Naive B cell (primary cell): ENCODE results near the gene PLK2. TPM values are rescaled to one million over a fixed set of nuclear protein-coding genes. Genes with fewer than 3 reads are reported as not detected.
A peak's percentile ranks its signal among the peaks of the same experiment; 100 is the strongest.

Experiments used
- ATAC-seq, 2 donors: fragments of 150-1000 bp; cut with Tn5 transposase; 2 replicates each; pipeline ENCODE4 v1.10.0; 2021; ENCODE audit warnings: low read depth in 2 of 2, mild to moderate bottlenecking in 2 of 2, moderate library complexity in 2 of 2
- DNase-seq: peaks from one replicate; pipeline ENCODE4 v3.0.0; 2022
- H3K27ac Mint-ChIP-seq, 6 donors: one replicate each; pipeline ENCODE4 v1.8.0; 2020 to 2022; ENCODE audit warnings: mild to moderate bottlenecking in 6 of 6, mixed read lengths in 6 of 6, moderate library complexity in 5 of 6, inconsistent platforms in 2 of 6
- H3K27me3 Mint-ChIP-seq, 3 donors: one replicate each; pipeline ENCODE4 v1.8.0; 2021 to 2022; ENCODE audit warnings: mixed read lengths in 3 of 3, mild to moderate bottlenecking in 1 of 3
- H3K36me3 Mint-ChIP-seq, 2 donors: one replicate each; pipeline ENCODE4 v1.8.0; 2020 to 2022; ENCODE audit warnings: mixed read lengths in 2 of 2, inconsistent platforms in 1 of 2, mild to moderate bottlenecking in 1 of 2
- H3K4me1 Mint-ChIP-seq, 3 donors: one replicate each; pipeline ENCODE4 v1.8.0; 2020 to 2022; ENCODE audit warnings: mixed read lengths in 3 of 3, inconsistent platforms in 1 of 3, mild to moderate bottlenecking in 1 of 3, moderate library complexity in 1 of 3
- H3K4me3 Mint-ChIP-seq, 8 donors: one replicate each; pipeline ENCODE4 v1.8.0; 2020 to 2022; ENCODE audit warnings: mild to moderate bottlenecking in 8 of 8, mixed read lengths in 8 of 8, moderate library complexity in 8 of 8, inconsistent platforms in 2 of 8
- H3K9me3 Mint-ChIP-seq, 7 donors: one replicate each; pipeline ENCODE4 v1.8.0; 2020 to 2022; ENCODE audit warnings: mixed read lengths in 7 of 7, mild to moderate bottlenecking in 5 of 7, inconsistent platforms in 2 of 7, moderate library complexity in 1 of 7
- polyA plus RNA-seq, 6 donors: library from polyadenylated mRNA; unstranded; fragments of 300-500 nt; fragmentation: Illumina TruSeq; gene quantifications; one replicate each; pipeline ENCODE4 v1.2.3, GENCODE V29; 2021; ENCODE audit warnings: low read depth in 6 of 6

Gene PLK2
- 1 to 10 TPM; 1.9 to 8.9 (median 7.5) TPM for polyA plus RNA-seq

- Mint-ChIP-seq H3K27ac (peak within 1 kb of the TSS; percentile 81 to 95 (median 88)), H3K27me3 (no peaks in the 10 kb centered on the region), H3K4me3 (peak within 1 kb of the TSS; percentile 85 to 98 (median 90)), H3K36me3 (peaks cover 3 to 7% of the 10 kb centered on the region in 2 donors), H3K4me1 (peaks cover 8 to 16% (median 10%) of the 10 kb centered on the region in 3 donors), H3K9me3 (peaks cover 0 to 1% (median 0%) of the 10 kb centered on the region in 7 donors)
- peak; percentile 96 for DNase-seq
- ATAC-seq, result peak; percentile 80 to 83
These were observed at the start of gene PLK2 for GRCh38 chr5:58460002-58460731. PLK2 (minus strand) TSS chr5:58460086; CDS start chr5:58459959, 127 bp downstream.

DNA sequence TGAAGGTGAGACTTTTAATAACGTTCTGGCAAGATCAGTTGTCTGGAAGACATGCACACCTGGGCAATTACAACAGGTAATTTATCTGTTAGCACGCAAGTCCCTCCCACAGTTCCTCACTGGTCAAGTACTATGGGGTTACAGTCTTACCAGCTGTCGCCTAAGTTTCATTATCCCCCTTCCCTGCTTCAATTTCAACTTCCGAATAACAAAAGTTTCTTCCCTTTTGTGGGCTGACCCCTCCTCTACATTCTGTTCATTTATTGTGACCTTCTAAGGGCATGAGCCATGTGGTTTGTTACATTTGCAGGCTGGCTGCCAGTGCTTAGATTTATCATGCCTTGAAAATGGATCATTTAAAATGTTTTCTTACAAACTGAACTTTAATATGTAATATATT is 47.8 kb upstream of the PLK2 start:
- H3K4me1 Mint-ChIP-seq, result peaks cover 49 to 68% (median 67%) of the 10 kb centered on the region in 3 donors
- DNase-seq (no peak), ATAC-seq (no peak)

DNA sequence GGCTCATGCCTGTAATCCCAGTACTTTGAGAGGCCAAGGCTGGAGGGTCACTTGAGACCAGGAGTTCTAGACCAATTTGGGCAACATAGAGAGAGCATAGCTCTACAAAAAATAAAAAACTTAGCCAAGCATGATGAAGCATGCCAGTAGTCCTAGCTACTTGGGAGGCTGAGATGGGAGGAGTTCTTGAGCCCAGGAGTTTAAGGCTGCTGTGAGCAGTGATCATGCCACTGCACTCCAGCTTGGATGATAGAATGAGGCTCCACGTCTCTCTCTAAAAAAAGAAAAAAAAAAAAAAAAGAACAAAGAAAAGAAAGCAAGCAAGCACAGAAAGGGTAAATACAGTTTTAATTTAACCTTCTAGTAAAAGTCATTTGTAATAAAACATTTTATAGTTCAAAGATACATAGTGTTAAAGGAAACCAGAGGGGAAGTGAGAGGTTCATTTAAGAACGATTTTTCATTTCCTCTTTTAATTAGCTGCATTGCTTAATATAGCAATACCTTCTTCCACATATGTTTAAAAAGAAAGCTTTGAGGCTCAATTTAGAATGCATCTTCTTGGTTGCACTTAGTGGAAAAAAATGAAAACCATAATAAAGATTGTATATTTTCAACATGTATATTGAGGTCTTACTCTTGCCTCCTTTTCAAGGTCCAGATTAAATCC is 46.2 kb upstream of the PLK2 start:
- Mint-ChIP-seq H3K4me1 (peaks cover 58 to 81% (median 71%) of the 10 kb centered on the region in 3 donors), H3K9me3 (peaks cover under 1 to 23% (median 11%) of the 10 kb centered on the region in 7 donors), H3K4me3 (peak overlapping the region; percentile 47 to 90 (median 84)), H3K27me3 (no peaks in the 10 kb centered on the region), H3K36me3 (peaks cover 10 to 12% of the 10 kb centered on the region in 2 donors), H3K27ac (peak overlapping the region; percentile 3 to 96 (median 74))
- peak; percentile 98 to 99 for ATAC-seq
- peak; percentile 47 for DNase-seq

More for the DNA sequence above, 47.8 kb upstream of the PLK2 start:
- Mint-ChIP-seq H3K36me3 (peaks cover 5 to 14% of the 10 kb centered on the region in 2 donors), H3K4me3 (peak overlapping the region in 5 of 8 donors; percentile 36 to 78 (median 66)), H3K27ac (peak overlapping the region in 2 of 6 donors; percentile 4 to 57), H3K9me3 (peaks cover 6 to 26% (median 12%) of the 10 kb centered on the region in 7 donors), H3K27me3 (no peaks in the 10 kb centered on the region)

DNA sequence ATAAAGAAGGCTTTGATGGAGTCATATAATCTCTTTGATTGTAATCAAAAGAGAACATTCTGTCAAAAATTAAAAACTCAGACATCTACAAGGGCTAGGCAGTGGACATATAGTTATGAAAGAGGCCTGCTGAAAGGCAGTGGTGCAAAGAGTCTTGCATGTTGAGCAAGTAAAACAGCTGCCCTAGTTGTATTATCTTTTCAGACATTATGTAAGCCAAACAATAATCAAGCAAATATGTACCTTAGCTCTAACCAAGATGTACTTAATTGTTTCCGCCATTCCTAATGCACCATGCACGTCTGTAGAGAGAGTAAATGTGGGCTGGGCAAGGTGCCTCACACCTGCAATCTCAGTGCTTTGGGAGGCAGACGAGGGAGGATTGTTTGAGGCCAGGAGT is 45.6 kb upstream of the PLK2 start:
- H3K4me3 Mint-ChIP-seq, result peak overlapping the region; percentile 47 to 90 (median 84)
- no peak for ATAC-seq
- H3K27ac Mint-ChIP-seq, result peak overlapping the region in 5 of 6 donors; percentile 3 to 96 (median 49)
- H3K36me3 Mint-ChIP-seq, result peaks cover 10 to 12% of the 10 kb centered on the region in 2 donors
- H3K9me3 Mint-ChIP-seq, result peaks cover 0 to 19% (median 8%) of the 10 kb centered on the region in 7 donors
- H3K27me3 Mint-ChIP-seq, result no peaks in the 10 kb centered on the region
- peaks cover 64 to 87% (median 73%) of the 10 kb centered on the region in 3 donors for H3K4me1 Mint-ChIP-seq
- DNase-seq, result no peak

- H3K27ac Mint-ChIP-seq, result peak overlapping the region in 4 of 6 donors; percentile 19 to 61 (median 47)
- no peak for ATAC-seq
- H3K36me3 Mint-ChIP-seq, result peaks cover 10 to 12% of the 10 kb centered on the region in 2 donors
- peak overlapping the region; percentile 42 to 86 (median 63) for H3K4me3 Mint-ChIP-seq
- no peaks in the 10 kb centered on the region for H3K27me3 Mint-ChIP-seq
- peaks cover 69 to 94% (median 80%) of the 10 kb centered on the region in 3 donors for H3K4me1 Mint-ChIP-seq
- no peak for DNase-seq
- peaks cover 0 to 14% (median 5%) of the 10 kb centered on the region in 7 donors for H3K9me3 Mint-ChIP-seq
These were observed 44.9 kb upstream of the PLK2 start for GRCh38 chr5:58504766-58505165.

GRCh38 chr5:58503390-58504046 is 43.6 kb upstream of the PLK2 start:
- peaks cover 68 to 96% (median 80%) of the 10 kb centered on the region in 3 donors for H3K4me1 Mint-ChIP-seq

GRCh38 chr5:58501778-58502417 is 42.0 kb upstream of the PLK2 start:
- Mint-ChIP-seq H3K27me3 (no peaks in the 10 kb centered on the region), H3K27ac (peak overlapping the region in 1 of 6 donors; percentile 5), H3K36me3 (peaks cover 14 to 18% of the 10 kb centered on the region in 2 donors), H3K4me1 (peaks cover 73 to 96% (median 83%) of the 10 kb centered on the region in 3 donors), H3K4me3 (peak overlapping the region in 2 of 8 donors; percentile 21 to 62), H3K9me3 (peaks cover 0 to 15% (median 6%) of the 10 kb centered on the region in 7 donors)
- ATAC-seq (no peak), DNase-seq (no peak)

More at GRCh38 chr5:58503390-58504046, 43.6 kb upstream of the PLK2 start:
- Mint-ChIP-seq H3K4me3 (peak overlapping the region in 3 of 8 donors; percentile 30 to 65 (median 62)), H3K27me3 (no peaks in the 10 kb centered on the region), H3K27ac (peak overlapping the region in 1 of 6 donors; percentile 61), H3K9me3 (peaks cover 0 to 8% (median 2%) of the 10 kb centered on the region in 7 donors), H3K36me3 (peaks cover 6 to 10% of the 10 kb centered on the region in 2 donors)
- no peak for DNase-seq
- no peak for ATAC-seq

DNA sequence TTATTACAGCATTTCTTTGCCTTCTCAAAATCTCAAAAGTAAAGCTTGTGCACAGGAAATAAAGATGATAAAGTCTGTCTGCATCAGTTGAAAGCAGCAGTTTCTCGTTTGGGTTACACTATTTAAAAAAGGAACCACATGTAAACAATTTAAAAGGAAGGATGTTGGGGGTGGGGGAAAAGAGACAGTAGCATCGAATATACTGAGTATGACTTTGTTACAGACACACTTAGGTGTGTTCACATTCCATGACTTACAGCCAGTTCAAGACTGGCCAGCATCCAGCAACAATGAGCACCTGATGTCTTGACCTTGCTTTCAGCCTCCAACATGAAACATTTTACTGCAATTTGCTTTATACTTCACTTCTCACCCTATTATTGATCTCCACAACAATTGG is 40.1 kb upstream of the PLK2 start:
- H3K27me3 Mint-ChIP-seq, result no peaks in the 10 kb centered on the region
- peaks cover 0 to 26% (median 19%) of the 10 kb centered on the region in 7 donors for H3K9me3 Mint-ChIP-seq
- H3K4me3 Mint-ChIP-seq, result peak overlapping the region; percentile 63 to 87 (median 84)
- peaks cover 34 to 38% of the 10 kb centered on the region in 2 donors for H3K36me3 Mint-ChIP-seq
- DNase-seq (peak; percentile 27), ATAC-seq (peak; percentile 74 to 81)
- peak overlapping the region; percentile 52 to 95 (median 90) for H3K27ac Mint-ChIP-seq
- peaks cover 80 to 94% (median 89%) of the 10 kb centered on the region in 3 donors for H3K4me1 Mint-ChIP-seq

DNA sequence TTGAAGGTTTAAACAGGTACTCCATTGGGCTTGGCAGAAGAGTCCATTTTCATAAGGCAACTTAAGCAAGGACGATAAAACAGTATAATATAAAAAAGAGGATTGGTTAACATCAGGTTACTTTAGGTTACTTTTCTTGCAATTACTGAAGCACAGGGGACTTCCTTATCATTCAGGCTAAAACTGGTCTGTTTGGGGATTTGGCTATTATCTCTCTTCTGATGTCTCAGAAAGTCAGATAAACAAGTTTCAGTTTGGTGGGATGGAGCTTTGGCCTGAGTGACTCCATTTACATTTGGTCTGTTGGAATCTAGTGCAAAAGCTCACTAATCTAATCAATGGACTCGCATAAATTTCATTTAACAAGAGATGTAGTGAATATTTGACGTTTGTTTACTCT is 39.3 kb upstream of the PLK2 start:
- H3K27ac Mint-ChIP-seq, result peak overlapping the region; percentile 52 to 95 (median 90)
- H3K9me3 Mint-ChIP-seq, result peaks cover 0 to 28% (median 20%) of the 10 kb centered on the region in 7 donors
- peaks cover 75 to 91% (median 89%) of the 10 kb centered on the region in 3 donors for H3K4me1 Mint-ChIP-seq
- peaks cover 36 to 45% of the 10 kb centered on the region in 2 donors for H3K36me3 Mint-ChIP-seq
- peak; percentile 79 to 82 for ATAC-seq
- peak overlapping the region in 7 of 8 donors; percentile 4 to 87 (median 85) for H3K4me3 Mint-ChIP-seq
- no peak for DNase-seq
- no peaks in the 10 kb centered on the region for H3K27me3 Mint-ChIP-seq

GRCh38 chr5:58498340-58498942 is 38.6 kb upstream of the PLK2 start:
- H3K9me3 Mint-ChIP-seq, result peaks cover 0 to 28% (median 21%) of the 10 kb centered on the region in 7 donors
- peaks cover 44 to 53% of the 10 kb centered on the region in 2 donors for H3K36me3 Mint-ChIP-seq
- peak overlapping the region in 7 of 8 donors; percentile 3 to 87 (median 74) for H3K4me3 Mint-ChIP-seq
- DNase-seq, result no peak
- H3K27me3 Mint-ChIP-seq, result no peaks in the 10 kb centered on the region
- peaks cover 79 to 92% (median 91%) of the 10 kb centered on the region in 3 donors for H3K4me1 Mint-ChIP-seq
- peak overlapping the region; percentile 52 to 95 (median 90) for H3K27ac Mint-ChIP-seq
- ATAC-seq, result no peak

- peaks cover 0 to 28% (median 21%) of the 10 kb centered on the region in 7 donors for H3K9me3 Mint-ChIP-seq
- H3K4me3 Mint-ChIP-seq, result peak overlapping the region in 3 of 8 donors; percentile 34 to 87 (median 77)
- no peaks in the 10 kb centered on the region for H3K27me3 Mint-ChIP-seq
- peaks cover 49 to 53% of the 10 kb centered on the region in 2 donors for H3K36me3 Mint-ChIP-seq
- H3K4me1 Mint-ChIP-seq, result peaks cover 81 to 91% (median 90%) of the 10 kb centered on the region in 3 donors
- DNase-seq (no peak), ATAC-seq (no peak)
- H3K27ac Mint-ChIP-seq, result peak overlapping the region; percentile 34 to 95 (median 89)
These were observed 38.0 kb upstream of the PLK2 start for GRCh38 chr5:58497921-58498320.

DNA sequence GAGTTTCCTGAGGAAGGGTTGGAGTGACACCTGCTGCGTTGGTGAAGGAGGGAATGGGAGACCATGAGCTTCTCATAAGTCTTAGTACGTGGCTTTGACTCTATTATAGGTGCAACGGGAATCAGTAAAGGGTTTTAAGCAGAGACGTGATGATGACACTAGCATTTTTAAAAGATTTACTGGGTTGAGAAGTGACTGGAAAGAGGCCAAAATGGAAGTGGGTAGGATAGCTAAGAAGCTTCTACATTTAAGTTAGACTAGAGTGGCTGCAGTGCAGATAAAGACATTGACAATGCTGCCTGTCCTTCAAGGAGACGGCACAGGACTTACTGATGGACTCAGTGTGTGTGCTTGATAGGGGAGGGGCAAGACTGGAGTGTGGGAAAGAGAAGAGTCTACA is 37.5 kb upstream of the PLK2 start:
- DNase-seq (no peak), ATAC-seq (no peak)
- peaks cover 48 to 50% of the 10 kb centered on the region in 2 donors for H3K36me3 Mint-ChIP-seq
- peaks cover 76 to 86% (median 85%) of the 10 kb centered on the region in 3 donors for H3K4me1 Mint-ChIP-seq
- H3K27ac Mint-ChIP-seq, result peak overlapping the region; percentile 89 to 98 (median 92)
- H3K4me3 Mint-ChIP-seq, result peak overlapping the region in 7 of 8 donors; percentile 12 to 92 (median 78)
- no peaks in the 10 kb centered on the region for H3K27me3 Mint-ChIP-seq
- peaks cover 0 to 27% (median 15%) of the 10 kb centered on the region in 7 donors for H3K9me3 Mint-ChIP-seq
